ENCODE results near the gene BRMS1. TPM values are rescaled to one million over a fixed set of nuclear protein-coding genes. Genes with fewer than 3 reads are reported as not detected.

The BRMS1 gene
- total and polyA plus RNA-seq, 4 donors, result 11.3 to 29.4 (median 25.4) TPM

DNA sequence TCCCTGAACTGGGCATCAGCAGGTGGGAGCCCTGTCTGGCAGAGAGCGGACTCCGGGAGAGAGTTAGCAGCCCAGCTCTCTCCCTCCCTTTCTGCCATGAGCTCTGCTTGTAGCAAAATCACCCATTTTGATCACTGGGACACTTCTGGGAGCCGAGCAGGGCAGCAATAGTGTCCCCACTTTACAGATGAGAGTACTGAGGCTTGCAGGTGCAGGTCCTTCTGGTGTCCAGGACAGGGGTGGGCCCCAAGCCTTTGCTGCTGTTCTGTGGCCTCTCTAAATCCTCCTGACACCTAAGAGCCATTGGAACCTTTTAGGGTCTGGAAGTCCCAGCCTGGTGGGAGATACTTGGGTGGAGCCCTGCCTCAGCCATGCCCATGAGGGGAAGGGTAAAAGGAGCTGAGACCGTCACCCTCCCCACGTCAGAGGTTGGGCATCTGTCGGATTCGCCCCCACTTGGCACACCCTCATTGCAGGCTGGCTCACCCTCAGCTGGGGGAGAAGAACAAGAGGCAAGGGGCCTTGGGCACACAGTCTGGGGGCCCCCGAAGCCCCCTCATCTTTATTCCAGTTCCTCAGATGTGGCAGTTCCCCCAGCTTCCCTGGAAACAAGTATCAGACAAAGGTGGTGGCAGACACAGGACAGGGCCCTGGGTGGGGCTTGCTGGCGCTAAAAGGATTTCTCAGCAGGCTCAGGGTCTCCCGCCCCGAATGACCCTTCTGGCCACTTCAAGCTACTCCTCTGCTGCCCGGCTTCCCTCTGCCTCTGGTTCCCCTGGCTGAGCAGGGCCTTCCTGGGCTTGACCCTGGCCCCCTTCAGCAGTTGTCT, 13.1 kb downstream of the BRMS1 start:
- Histone ChIP-seq H3K4me3 (ENCODE audit: low read depth, low read length) (no peak overlapping the region), H3K27ac (ENCODE audit: low read depth, low read length) (no peak overlapping the region), H3K36me3 (ENCODE audit: control insufficient read depth, insufficient read depth, low read length) (peaks cover 37% of the 10 kb centered on the region), H3K4me1 (ENCODE audit: control insufficient read depth, insufficient read depth, low read length) (peaks cover 41% of the 10 kb centered on the region), H3K9me3 (ENCODE audit: control insufficient read depth, insufficient read depth, low read length) (no peaks in the 10 kb centered on the region), H3K27me3 (ENCODE audit: control insufficient read depth, insufficient read depth, low read length) (no peaks in the 10 kb centered on the region)
- WGBS (ENCODE audit: insufficient coverage), result 86% methylated on average over 10 of the region's 12 CpGs
- no peak for DNase-seq (ENCODE audit: low read depth in 4 of 6, low spot score in 6 of 6)

DNA sequence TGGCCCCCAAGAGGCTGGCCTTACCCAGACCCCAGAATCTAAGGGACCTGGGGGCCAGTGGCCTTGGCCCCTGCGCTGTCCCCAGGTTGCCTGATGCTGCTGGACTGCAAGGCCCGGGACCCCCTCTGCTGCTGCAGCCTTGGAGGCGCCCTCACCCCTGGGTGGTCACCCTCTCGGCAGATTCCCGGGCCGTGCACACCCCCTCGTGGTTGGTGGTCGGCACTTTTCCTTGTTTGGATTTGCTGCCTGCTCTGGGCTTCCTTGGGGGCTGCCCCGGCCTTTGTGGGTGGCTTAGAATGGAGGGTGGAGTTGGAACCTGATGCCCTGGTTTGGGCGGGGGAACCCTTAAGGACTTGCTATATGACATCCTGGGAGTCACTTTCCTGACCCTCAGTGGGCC, 14.0 kb downstream of the BRMS1 start:
- H3K4me1 ChIP-seq (ENCODE audit: control insufficient read depth, insufficient read depth, low read length), result peaks cover 41% of the 10 kb centered on the region
- H3K9me3 ChIP-seq (ENCODE audit: control insufficient read depth, insufficient read depth, low read length), result no peaks in the 10 kb centered on the region
- peaks cover 32% of the 10 kb centered on the region for H3K36me3 ChIP-seq (ENCODE audit: control insufficient read depth, insufficient read depth, low read length)
- H3K27me3 ChIP-seq (ENCODE audit: control insufficient read depth, insufficient read depth, low read length), result no peaks in the 10 kb centered on the region
- WGBS (ENCODE audit: insufficient coverage), result 57% methylated on average over 10 of the region's 10 CpGs
- no peak overlapping the region for H3K4me3 ChIP-seq (ENCODE audit: low read depth, low read length)
- no peak for DNase-seq (ENCODE audit: low read depth in 4 of 6, low spot score in 6 of 6)
- no peak overlapping the region for H3K27ac ChIP-seq (ENCODE audit: low read depth, low read length)

DNA sequence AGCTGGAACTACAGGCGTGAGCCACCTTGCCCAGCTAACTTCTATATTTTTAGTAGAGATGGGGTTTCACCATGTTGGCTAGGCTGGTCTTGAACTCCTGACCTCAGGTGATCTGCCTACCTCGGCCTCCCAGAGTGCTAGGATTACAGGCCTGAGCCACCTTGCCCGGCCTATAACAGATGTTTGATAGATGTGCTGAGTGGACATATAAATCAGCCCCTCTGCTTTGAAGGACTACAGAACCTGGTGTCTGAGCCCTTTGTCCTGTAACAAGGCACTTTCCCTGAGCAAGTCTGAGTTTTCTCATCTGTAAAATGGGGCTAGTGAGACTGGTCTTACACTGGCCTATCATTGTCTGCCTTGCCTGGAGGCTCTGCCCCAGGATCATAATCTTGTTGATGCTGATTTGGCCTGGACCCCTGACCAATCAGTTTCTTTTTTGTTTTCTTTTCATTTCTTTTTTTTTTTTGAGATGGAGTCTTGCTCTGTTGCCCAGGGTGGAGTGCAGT, 15.7 kb downstream of the BRMS1 start:
- H3K4me1 ChIP-seq (ENCODE audit: control insufficient read depth, insufficient read depth, low read length), result peaks cover 34% of the 10 kb centered on the region
- no peak overlapping the region for H3K27ac ChIP-seq (ENCODE audit: low read depth, low read length)
- WGBS (ENCODE audit: insufficient coverage), result 85% methylated on average over 2 of the region's 3 CpGs
- no peaks in the 10 kb centered on the region for H3K27me3 ChIP-seq (ENCODE audit: control insufficient read depth, insufficient read depth, low read length)
- peaks cover 23% of the 10 kb centered on the region for H3K36me3 ChIP-seq (ENCODE audit: control insufficient read depth, insufficient read depth, low read length)
- DNase-seq (ENCODE audit: low read depth in 4 of 6, low spot score in 6 of 6), result no peak
- no peak overlapping the region for H3K4me3 ChIP-seq (ENCODE audit: low read depth, low read length)
- H3K9me3 ChIP-seq (ENCODE audit: control insufficient read depth, insufficient read depth, low read length), result no peaks in the 10 kb centered on the region

DNA sequence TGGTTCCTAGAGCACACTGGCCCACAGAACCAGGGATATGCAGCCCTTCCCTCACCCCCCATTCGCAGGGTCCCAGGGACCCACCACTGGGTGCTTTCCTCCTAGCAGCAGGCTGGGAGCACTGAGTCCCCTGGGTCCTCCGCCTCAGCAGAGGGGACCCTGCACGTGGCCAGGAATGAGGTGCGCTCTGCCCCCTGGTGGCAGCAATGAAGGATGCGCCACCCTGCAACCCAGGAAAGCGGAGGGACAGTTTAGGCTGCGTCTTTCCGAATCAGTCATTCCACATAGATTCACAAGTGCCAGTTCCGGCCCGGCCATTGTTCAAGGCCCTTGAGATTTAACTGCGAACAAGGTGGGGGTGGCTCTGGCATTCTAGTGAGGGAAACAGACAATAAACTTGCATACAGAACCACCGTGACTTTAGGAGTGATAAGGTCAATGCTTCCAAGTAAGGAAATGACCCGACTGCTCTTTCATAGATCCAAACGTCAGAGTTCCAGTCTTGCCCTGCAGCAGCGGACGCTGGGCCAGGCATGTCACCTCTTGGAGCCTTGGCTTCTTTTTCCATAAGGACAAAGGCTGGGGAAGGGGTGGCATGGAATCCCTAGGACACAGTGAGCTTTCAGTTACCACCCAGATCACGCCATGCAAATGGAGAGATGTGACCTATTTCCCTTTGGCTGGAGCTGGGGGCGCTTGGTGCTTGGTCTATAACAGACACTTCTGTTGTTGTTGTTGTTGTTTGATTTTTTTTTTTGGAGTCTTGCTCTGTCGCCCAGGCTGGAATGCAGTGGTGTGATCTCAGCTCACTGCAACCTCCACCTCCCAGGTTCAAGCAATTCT, 16.4 kb downstream of the BRMS1 start:
- Histone ChIP-seq H3K9me3 (ENCODE audit: control insufficient read depth, insufficient read depth, low read length) (no peaks in the 10 kb centered on the region), H3K36me3 (ENCODE audit: control insufficient read depth, insufficient read depth, low read length) (peaks cover 19% of the 10 kb centered on the region), H3K4me3 (ENCODE audit: low read depth, low read length) (no peak overlapping the region), H3K27ac (ENCODE audit: low read depth, low read length) (peak overlapping the region; percentile 67), H3K4me1 (ENCODE audit: control insufficient read depth, insufficient read depth, low read length) (peaks cover 34% of the 10 kb centered on the region), H3K27me3 (ENCODE audit: control insufficient read depth, insufficient read depth, low read length) (no peaks in the 10 kb centered on the region)
- 10% methylated on average over 16 of the region's 19 CpGs for WGBS (ENCODE audit: insufficient coverage)
- DNase-seq (ENCODE audit: low read depth in 4 of 6, low spot score in 6 of 6), result peak in 3 of 6 donors; percentile 54 to 87 (median 85)

DNA sequence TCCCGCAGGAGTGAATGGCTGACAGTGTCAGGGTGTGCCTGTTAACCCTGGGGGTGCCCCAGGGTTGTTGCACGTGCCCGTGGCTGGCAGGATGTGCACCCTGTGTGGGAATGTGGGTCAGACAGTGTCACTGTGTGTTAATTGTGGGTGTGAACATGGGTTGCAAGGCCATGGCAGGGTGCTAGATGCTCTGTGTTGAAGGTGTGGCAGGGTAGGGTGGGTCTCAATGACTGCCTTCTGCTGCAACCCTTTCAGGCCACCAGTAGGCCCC, 16.9 kb downstream of the BRMS1 start:
- Histone ChIP-seq H3K4me1 (ENCODE audit: control insufficient read depth, insufficient read depth, low read length) (peaks cover 34% of the 10 kb centered on the region), H3K9me3 (ENCODE audit: control insufficient read depth, insufficient read depth, low read length) (no peaks in the 10 kb centered on the region), H3K4me3 (ENCODE audit: low read depth, low read length) (no peak overlapping the region), H3K36me3 (ENCODE audit: control insufficient read depth, insufficient read depth, low read length) (peaks cover 13% of the 10 kb centered on the region), H3K27ac (ENCODE audit: low read depth, low read length) (peak overlapping the region; percentile 67), H3K27me3 (ENCODE audit: control insufficient read depth, insufficient read depth, low read length) (no peaks in the 10 kb centered on the region)
- no peak for DNase-seq (ENCODE audit: low read depth in 4 of 6, low spot score in 6 of 6)
- WGBS (ENCODE audit: insufficient coverage), result 85% methylated on average over 3 of the region's 3 CpGs

DNA sequence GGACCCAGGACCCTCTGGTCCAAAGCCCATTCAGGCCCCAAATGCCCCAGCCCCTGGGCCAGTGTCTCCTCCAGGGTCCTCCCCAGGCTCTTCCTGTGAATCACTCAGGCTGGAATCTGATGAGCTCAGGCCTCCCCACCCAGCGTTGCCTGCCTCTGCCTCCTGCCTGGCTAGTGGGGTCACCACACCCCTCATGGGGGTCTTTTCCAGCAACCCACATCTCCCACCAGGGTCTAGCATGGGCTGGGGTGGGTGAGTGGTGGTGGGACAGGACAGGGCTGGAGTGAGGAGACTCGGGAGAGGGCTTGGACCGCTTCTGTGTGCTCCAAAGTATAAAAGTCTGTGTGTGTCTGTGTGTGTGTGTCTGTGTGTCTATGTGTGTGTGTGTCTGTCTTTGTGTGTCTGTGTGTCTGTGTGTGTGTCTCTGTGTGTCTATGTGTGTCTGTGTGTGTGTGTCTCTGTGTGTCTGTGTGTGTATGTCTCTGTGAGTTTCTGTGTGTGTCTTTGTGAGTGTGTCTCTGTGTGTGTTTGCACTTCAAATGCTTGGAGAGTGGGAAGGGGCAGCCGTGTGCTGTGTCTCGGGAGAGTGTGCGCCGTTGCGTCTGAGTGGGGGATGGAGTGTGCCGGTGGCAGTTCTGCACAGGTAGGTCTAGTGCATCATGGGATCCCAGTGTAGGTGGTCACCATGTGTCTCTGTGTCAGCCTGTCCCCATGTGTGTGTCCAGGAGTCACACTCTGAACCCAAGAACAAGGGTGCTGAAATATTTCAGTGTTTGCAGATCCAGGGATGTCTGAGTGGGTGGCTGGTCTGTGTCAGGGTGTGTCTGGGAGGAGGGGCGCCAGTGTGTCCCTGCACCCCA, 17.5 kb downstream of the BRMS1 start:
- Histone ChIP-seq H3K9me3 (ENCODE audit: control insufficient read depth, insufficient read depth, low read length) (no peaks in the 10 kb centered on the region), H3K27ac (ENCODE audit: low read depth, low read length) (peak overlapping the region; percentile 67), H3K4me3 (ENCODE audit: low read depth, low read length) (no peak overlapping the region), H3K27me3 (ENCODE audit: control insufficient read depth, insufficient read depth, low read length) (no peaks in the 10 kb centered on the region), H3K36me3 (ENCODE audit: control insufficient read depth, insufficient read depth, low read length) (peaks cover 8% of the 10 kb centered on the region), H3K4me1 (ENCODE audit: control insufficient read depth, insufficient read depth, low read length) (peaks cover 34% of the 10 kb centered on the region)
- DNase-seq (ENCODE audit: low read depth in 4 of 6, low spot score in 6 of 6), result no peak
- 80% methylated on average over 9 of the region's 10 CpGs for WGBS (ENCODE audit: insufficient coverage)

DNA sequence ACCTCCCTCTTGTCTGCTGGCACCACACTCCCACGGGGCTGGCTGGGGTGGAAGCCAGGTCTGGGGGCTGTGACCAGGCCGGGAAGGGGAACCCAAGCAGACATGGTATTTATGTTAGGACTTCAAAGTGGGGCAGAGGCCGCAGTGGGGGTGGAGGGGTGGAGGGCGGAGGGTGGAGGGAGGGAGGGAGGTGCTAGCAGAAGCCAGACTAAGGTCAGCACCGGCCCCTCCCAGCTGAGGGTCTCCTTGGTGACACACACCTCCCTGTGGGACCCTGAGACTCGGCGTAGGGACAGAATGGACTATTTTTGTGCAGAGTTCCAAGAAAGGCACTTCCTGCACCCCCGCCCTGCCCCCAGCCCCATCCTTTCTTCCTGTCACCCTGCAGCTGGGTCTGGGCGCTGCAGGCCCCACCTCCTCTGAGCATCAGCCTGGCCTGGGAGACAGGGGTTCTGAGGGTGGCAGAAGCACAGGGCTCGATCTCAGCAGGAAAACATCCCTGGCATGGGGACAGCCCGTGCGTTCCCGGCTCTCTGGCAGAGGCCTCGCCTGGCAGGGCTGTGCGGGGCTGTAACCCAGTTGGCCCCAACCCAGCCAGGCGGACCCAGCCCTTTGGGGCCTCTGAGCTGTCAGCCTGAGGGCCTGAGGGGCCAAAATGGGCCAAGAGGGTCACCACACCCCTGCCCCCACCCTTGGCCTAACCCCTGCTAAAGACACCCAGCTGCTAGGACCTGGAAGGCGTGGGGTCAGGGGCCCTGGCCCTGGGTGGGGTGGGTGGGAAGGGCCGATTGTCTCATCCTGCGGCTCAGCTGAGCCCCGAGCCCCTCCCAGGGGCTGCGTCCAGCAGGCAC, 18.4 kb downstream of the BRMS1 start:
- Histone ChIP-seq H3K27ac (ENCODE audit: low read depth, low read length) (peak overlapping the region; percentile 67), H3K36me3 (ENCODE audit: control insufficient read depth, insufficient read depth, low read length) (no peaks in the 10 kb centered on the region), H3K27me3 (ENCODE audit: control insufficient read depth, insufficient read depth, low read length) (no peaks in the 10 kb centered on the region), H3K4me3 (ENCODE audit: low read depth, low read length) (no peak overlapping the region), H3K4me1 (ENCODE audit: control insufficient read depth, insufficient read depth, low read length) (peaks cover 34% of the 10 kb centered on the region), H3K9me3 (ENCODE audit: control insufficient read depth, insufficient read depth, low read length) (no peaks in the 10 kb centered on the region)
- WGBS (ENCODE audit: insufficient coverage), result 34% methylated on average over 14 of the region's 21 CpGs
- DNase-seq (ENCODE audit: low read depth in 4 of 6, low spot score in 6 of 6), result peak in 1 of 6 donors; percentile 32

DNA sequence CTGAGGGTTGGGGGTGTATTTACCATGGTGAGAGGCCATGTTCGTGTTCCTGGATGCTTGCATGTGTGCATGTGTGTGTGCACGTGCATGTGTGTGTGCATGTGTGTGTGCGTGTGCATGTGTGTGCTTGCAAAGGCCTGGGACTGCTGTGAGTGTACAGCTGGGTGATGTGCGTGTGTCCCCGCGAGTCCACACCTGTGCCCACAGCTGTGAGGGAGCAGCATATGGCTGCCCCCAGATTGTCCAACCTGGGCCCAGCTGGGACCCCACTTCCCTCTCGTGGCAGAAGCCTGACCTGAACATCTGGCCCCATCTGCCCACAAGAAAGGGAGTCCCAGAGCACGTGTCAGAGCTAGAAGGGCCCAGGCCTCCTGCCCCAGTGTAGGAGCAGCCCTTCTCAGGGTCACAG, 19.6 kb downstream of the BRMS1 start:
- no peak for DNase-seq (ENCODE audit: low read depth in 4 of 6, low spot score in 6 of 6)
- 85% methylated on average over 8 of the region's 8 CpGs for WGBS (ENCODE audit: insufficient coverage)
- H3K27me3 ChIP-seq (ENCODE audit: control insufficient read depth, insufficient read depth, low read length), result no peaks in the 10 kb centered on the region
- H3K36me3 ChIP-seq (ENCODE audit: control insufficient read depth, insufficient read depth, low read length), result no peaks in the 10 kb centered on the region
- no peak overlapping the region for H3K27ac ChIP-seq (ENCODE audit: low read depth, low read length)
- peaks cover 34% of the 10 kb centered on the region for H3K4me1 ChIP-seq (ENCODE audit: control insufficient read depth, insufficient read depth, low read length)
- no peaks in the 10 kb centered on the region for H3K9me3 ChIP-seq (ENCODE audit: control insufficient read depth, insufficient read depth, low read length)
- no peak overlapping the region for H3K4me3 ChIP-seq (ENCODE audit: low read depth, low read length)

Measured in spinal cord (tissue), 10 donors.